HTERT RPE-1 (cell line): ENCODE results near the gene MPND.
"Not testable (repeated sequence)": the region's sequence is repeated elsewhere in the genome, so short reads cannot be mapped to it uniquely, and the experiment has no call there.

ENCODE experiments used
- in situ Hi-C: fragments of 300-500 bp; cut with MboI; formaldehyde crosslinking; loops from 4 replicates; pipeline ENCODE4 v1.14.3; 2020; ENCODE audit warnings: low sequenced_read_pairs

MPND gene

GRCh38 chr19:4346020-4346383 lies 2.6 kb downstream of the MPND start:
- in situ Hi-C loops: no loop called here

DNA sequence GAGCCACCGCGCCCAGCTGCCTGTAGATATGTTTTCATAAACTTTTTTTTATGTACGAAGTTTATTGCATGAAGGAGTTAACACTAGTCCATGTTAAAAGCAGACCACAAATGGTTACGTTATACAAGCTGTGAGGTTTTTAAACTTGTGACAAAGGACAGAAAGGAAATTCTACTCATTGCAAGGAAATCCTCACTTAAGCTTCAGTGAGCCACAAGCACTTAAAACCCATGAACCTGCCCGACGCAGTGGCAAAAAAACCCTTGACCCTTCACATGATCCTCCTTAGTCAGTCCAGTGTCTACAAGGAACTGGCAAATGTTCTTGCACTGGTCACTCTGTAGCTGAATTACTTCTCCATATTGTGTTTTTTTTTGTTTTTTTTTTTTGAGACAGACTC lies 4.2 kb downstream of the MPND start:
- in situ Hi-C loops: no loop called here

DNA sequence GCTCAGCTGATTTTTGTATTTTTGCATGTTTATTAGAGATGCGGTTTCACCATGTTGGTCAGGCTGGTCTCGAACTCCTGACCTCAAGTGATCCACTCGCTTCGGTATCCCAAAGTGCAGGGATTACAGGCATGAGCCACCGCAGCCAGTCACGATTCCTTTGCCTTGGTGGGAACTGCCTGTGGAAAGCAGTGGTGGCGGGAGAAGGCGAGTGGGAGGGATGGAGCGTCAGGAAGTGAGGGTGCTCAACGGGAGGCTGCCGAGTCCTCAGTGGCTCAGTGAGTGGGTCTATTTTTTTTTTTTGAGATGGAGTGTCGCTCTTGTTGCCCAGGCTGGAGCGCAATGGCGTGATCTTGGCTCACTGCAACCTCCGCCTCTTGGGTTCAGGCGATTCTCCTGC lies 5.9 kb downstream of the MPND start:
- in situ Hi-C loops: not testable (repeated sequence)

DNA sequence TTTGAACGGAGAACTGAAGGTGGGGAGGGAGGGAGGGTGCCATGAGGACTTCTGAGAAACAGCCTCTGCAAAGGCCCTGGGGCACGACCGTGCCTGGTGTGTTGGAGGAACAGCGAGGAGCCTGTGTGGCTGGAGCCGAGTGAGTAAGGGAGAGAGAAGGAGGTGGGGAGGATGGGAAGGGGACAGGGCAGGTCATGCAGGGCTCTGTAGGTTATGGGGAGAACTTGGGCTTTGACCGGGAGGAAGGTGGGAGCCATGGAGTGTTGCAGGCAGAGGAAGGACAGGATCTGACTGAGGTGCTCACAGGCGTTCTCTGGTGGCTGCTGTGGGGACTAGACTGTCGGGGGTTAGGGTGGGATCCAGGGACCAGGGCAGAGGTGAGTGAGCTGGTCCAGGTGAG lies 6.7 kb downstream of the MPND start:
- in situ Hi-C loops: no loop called here

- in situ Hi-C loops: no loop called here
Measured at GRCh38 chr19:4350726-4351125, 7.4 kb downstream of the MPND start.

- in situ Hi-C loops: no loop called here
Measured at GRCh38 chr19:4352701-4353121, 9.3 kb downstream of the MPND start.

DNA sequence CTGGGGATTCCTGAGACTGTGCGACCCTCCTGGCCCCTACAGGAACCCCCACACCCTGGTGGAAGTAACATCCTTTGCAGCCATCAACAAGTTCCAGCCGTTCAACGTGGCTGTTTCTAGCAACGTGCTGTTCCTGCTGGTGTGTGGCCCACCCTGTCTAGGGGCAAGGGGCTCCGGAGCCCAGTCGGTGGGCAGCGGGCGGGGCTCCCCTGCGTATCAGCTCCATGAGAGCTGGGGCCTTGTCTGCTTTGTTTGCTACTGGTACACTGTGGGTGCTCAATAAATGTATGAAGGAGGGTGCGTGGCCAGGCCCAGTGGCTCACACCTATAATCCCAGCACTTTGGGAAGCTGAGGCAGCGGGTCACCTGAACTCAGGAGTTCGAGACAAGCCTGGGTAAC lies 10.9 kb downstream of the MPND start:
- in situ Hi-C loops: no loop called here

DNA sequence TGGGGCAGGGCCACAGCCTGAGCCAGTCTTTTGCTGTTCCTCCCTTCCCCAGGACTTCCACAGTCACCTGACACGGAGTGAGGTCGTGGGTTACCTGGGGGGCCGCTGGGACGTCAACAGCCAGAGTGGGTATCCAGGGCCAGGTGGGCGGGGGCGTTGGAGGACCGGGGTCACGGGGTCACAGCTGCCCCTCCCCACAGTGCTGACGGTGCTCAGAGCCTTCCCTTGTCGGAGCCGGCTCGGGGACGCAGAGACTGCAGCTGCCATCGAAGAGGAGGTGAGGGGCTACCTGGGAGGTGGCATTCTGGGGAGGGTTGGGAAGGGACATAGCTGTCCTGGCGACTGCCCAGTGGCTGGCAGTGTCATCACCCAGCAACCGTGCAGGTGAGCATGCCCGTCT lies 11.5 kb downstream of the MPND start:
- in situ Hi-C loops: no loop called here

DNA sequence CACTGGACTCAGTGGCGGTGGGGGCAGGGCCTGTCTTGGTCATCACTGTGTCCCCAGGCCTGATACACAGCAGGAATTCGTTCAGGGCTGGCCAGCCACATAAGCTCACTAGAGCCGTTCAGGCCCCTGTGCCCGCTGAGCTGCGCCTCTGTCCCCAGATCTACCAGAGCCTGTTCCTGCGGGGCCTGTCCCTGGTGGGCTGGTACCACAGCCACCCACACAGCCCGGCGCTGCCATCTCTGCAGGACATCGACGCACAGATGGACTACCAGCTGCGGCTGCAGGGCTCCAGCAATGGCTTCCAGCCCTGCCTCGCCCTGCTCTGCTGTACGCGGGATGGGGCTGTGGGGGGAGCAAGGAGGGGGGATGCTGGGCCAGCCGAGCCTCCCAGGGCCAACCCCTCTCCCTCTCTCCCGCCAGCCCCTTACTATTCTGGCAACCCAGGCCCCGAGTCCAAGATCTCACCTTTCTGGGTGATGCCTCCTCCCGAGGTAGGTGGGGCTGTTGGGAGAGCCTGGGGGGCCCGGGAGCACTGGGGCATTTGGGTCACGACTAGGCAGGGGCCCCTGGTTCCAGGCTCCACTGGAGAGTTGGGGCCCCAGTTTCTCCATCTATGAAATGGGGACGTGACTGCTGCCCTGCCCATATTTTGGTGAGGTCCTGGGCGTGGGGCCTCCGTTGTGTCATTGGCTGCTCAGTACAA lies 13.9 kb downstream of the MPND start:
- in situ Hi-C loops: no loop called here

- in situ Hi-C loops: no loop called here
Measured at GRCh38 chr19:4357921-4358326, 14.6 kb downstream of the MPND start.

GRCh38 chr19:4358709-4359626 lies 15.6 kb downstream of the MPND start:
- in situ Hi-C loops: no loop called here

- in situ Hi-C loops: no loop called here
Measured at GRCh38 chr19:4359627-4360000, 16.3 kb downstream of the MPND start.

DNA sequence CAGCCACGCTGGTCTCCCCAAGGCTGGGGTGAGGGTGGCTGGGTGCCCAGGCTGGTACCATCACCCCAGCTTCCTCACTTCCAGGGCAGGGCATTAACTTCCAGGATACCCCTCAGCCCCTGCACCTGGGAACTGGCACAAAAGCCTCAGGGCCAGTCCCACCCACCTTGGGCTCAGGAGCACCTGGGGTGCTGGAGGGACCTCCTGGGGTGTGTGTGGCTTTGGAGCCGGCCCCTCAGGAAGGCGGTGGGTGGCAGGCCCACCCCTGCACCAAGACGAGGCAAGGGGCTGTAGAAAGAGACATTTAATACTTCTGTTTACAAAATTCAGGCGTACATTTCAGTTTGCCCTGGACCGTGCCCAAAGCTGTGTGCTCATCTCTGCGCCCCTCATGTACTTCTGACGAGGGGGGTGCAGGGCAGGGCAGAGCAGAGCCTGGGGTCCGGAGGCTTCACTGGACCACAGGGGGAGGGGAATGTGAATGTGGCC lies 16.8 kb downstream of the MPND start:
- in situ Hi-C loops: no loop called here

- in situ Hi-C loops: no loop called here
Measured at GRCh38 chr19:4360641-4361151, 17.3 kb downstream of the MPND start.

DNA sequence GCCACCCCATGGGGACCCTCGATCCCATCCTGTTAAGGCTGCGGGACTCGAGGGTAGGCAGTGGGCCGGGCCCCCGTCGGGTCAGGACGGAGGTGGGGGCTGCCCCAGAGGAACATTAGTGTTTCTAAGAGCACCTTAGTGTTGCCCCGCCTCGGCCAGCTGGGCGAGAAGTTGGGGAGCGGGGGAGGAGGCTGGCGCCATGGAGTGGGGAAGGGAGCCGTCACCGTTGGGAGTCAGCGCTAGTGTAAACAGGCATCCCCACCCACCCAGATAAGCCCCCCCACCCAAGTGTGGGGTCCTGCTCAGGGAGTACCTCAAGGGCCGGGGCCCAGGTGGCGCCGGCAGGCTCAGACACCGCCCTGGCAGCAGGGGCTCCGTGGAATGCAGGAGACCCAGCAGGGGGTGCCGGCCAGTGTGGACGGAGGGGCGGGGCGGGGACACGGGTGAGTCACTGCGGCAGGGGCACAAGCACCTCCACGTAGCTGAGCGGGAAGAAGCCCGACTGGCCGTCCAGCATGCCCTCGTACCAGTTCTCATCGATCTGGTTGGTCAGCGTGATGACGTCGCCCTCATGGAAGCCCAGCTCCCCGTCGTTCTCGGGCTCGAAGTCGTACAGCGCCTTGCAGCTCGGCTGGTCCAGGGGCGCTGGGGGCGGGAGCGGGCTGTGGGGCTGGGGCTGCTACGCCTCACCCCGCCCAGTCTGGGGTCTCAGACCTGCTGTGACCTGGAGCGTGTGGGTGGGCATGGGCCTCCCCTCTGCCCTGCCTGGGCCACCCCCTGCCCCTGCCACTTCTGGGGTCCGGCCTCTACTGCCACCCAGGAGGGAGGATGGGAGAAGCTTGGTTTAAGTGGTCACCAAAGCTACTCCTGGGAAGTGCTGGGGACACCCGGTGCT lies 18.0 kb downstream of the MPND start:
- in situ Hi-C loops: no loop called here

- in situ Hi-C loops: no loop called here
Measured at GRCh38 chr19:4362101-4362828, 18.9 kb downstream of the MPND start.

GRCh38 chr19:4362831-4363545 lies 19.6 kb downstream of the MPND start:
- in situ Hi-C loops: no loop called here

DNA sequence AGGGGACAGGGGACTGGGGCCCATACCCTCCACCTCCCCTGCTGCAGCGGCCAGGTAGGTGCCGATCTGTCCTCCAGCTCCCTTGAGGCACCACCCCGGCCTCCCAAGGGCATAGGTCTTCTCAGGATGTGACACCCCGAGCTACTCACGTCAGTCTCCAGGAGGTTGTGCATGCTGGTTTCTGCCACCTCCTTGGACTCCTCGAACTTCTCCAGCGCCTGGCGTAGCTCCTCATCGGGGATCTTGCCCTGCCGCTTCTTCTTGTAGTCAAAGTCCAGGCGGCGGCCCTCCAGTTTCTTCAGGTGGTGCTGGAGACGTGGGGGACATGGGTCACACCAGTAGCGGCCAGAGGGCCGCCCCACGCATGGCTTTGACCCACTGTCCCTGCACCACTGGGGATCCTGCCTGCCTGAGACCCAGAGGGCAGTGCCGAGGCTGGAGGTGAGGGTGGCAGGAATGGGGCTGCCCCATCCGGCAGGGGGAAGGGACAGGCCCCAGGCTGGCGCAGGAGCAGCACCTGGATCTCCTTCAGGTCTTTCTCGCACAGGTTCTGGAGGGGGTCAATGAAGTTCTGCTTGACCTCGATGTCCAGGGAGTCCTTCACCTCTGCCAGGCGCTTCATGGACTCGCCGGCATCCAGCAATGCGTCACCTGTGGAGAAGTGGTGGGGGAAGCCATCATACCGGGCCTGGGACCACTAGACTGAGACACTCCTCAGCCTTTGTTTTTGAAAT lies 20.4 kb downstream of the MPND start:
- in situ Hi-C loops: no loop called here

- in situ Hi-C loops: no loop called here
Measured at GRCh38 chr19:4365341-4365740, 22.0 kb downstream of the MPND start.
